MV-4-11 (cell line): ENCODE data around the gene CBLB.

ENCODE experiments used
- DNase-seq: peaks from one replicate; lab custom pipeline; 2025; lab: John Stamatoyannopoulos, UW

Gene CBLB

DNA sequence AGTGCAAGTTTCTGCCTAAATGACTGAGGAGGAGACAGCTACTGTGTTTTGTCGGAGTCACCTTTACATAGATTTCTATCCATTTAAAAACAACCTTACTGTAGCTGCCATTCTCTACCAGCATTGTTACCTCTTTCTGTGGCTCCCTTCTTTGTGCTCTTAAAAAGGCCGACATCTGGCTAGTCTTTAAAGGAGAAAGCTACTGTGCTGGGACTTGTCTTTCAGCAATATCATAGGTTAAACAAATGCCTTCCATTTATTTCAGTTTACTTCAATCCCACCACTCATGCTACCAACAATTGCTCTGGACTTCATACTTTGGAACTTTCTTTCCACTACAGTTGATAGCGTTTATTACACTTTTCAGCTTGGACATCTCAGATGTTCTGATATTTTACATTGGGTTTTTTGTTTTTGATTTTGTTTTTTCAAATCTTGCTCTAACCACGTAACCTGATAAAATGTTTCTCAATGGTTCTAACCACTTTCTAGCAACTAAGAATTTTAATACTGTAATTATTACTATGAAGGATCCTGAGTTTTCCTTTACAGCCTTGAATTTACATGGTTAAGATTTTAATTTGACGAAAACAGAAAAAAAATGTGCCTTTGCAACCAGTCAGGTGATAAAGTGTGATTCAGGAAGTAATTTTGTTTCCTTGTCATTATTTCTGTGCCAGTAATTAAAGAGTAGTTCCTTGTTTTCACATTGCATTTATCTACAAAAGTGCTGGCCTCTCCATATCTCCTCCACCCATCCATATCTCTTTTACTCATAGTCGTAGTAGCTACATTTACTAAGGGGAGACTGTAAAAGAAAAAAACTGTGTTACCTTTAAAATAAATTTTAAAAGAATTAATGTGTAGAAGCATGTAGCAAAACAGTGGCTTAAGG lies 1.3 kb upstream of the CBLB start:
- DNase-seq = no peak

GRCh38 chr3:105869531-105869833 lies 670 bp upstream of the CBLB start:
- no peak for DNase-seq

DNA sequence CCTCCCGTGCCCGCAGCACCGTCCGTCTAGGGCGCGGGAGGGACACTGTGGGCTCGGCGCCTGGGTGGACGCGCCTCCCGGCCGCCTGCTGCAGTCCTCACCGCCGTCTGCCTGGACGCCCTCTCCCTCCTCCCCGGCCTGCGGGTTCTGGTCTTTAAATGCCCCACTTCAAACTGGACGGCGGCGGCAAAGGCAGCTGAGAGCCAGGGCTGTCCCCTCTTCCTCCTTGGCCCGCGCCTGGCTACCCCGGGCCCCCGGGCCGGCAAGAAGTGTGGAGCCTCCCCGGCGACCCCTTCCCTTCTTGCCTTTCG lies 426 bp downstream of the CBLB start:
- DNase-seq = no peak

DNA sequence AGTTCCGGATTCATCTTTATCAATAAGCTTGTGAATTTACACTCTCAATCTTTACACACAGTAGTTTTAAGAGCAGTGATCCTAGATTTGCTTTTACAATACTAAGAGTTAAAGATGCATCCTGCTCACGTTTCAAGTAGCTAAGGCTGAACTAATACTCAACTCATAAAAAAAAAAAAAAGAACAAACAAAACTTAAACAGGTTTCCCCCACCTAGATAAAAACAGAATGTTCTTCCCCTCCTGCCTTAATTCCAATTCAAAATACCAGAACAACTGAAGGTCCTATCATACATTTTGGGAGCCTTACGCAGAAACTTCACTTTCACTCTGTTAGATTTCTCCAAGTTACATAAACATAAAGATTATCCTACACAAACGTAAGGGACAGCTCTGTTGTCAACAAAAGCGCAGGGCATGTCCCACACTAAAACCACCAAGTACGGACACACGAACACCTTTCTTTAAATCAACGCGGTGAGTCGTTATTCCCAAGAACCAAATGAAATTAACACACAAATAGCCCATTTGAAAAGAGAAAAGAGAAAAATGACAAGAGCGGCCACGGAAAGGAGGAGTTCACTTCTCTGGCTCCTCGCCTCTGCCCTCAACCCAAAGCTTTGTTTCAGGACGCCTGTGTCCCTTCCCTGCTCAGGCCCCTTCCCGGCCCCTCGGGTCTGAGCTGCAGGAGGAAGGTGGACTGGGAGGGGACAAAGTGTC lies 941 bp downstream of the CBLB start:
- no peak for DNase-seq

DNA sequence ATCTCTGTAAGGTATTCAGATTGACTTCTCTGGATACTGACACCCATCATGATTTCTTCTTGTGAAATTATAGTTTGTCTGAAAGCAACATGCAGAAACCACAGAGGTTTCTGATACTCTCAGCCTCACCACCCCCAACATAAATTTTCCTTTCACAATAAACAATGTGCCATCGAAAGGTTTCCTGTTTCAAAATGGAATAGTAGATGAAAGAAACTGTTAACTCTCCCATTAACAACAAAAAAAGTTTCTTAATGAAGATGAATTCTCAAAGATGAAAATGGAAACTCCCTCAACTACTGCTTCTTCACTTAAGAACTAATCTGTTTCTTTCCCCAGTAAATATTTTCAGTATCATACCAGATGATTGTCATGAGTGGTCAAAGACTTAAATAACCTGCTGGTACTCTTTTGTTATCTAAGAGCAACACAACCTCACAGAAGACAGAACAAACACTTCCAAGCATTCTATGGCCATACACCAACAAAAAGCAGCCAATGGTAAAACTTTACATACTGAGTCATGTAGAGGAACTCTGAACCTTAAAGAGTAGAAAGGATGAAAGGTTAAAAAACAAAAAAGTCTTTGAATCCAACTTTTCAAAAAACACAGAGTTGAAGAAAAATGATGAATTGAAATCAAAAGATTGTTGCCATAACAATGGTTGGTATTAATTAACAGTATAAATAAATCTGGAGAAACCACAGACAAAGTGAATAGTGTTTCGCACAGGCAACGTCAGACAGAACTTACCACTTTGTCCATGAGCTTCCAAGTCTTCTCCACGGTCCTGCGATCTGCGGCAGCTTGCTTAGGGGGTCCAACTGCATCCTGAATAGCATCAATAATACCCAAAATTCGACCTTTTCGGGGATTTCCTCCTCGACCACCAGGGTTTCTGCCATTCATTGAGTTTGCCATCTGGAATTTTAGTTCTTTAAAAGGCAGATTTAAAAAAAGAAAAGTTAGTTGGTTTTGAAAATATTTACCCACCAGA lies 1.9 kb downstream of the CBLB start:
- peak; percentile 27 for DNase-seq

GRCh38 chr3:105865867-105866350 lies 2.9 kb downstream of the CBLB start:
- DNase-seq = no peak

- no peak for DNase-seq
Measured at GRCh38 chr3:105865016-105865623, 3.7 kb downstream of the CBLB start.

DNA sequence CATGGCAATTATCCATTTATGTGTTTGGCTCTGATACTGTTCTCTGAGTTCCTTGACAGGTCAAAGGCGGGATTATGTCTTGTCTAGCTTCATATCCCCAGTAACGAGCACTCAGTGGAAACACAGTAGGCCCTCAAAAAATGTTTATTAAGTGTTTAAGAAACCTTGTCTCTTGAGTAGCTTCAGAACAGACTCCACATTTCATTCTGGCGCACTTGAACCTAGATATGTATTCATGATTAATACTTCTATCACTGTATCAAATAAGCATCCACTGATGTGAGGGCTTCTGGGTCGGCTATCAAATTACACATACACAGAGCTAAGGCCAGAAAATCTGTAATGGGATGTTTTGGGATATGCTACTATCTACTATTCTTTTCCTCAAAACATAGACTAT lies 4.6 kb downstream of the CBLB start:
- DNase-seq = no peak

DNA sequence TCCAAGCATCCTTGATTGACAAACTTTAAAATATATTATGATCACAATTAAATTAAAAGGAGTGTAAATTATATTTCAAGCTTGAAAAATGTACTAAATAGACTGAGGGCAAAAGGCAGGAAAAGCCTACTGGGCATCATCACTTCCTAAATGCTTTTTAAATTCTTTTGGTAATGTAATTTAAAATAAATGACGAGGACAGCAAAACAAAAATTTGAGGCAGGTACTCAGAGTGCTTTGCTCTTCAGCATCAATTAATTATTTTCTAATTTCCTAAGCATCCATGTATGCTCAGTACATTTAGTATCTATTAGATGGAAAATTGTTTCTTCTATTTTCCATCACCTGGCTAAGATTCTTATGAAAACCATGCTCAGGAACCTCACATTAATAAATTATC lies 5.2 kb downstream of the CBLB start:
- no peak for DNase-seq

DNA sequence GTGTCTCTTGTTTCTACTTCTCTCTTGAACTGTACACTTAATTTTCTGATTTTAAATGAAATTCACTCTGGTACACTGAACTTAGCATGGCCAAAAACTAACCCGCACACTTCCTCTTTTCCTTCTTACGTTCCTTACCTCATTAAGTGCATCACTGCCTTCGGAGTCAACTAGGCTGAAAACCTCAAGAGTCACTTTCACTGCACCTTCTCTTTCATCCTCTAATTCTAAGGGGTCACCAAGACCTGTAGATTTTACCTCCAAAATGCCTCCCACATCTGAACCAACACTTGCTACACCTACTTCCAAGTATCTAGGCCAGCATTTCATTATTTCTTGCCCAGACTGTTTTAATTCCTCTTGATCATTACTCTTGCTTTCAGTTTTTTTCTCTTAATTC lies 6.6 kb downstream of the CBLB start:
- peak; percentile 69 for DNase-seq

GRCh38 chr3:105860641-105861040 lies 8.2 kb downstream of the CBLB start:
- no peak for DNase-seq

DNA sequence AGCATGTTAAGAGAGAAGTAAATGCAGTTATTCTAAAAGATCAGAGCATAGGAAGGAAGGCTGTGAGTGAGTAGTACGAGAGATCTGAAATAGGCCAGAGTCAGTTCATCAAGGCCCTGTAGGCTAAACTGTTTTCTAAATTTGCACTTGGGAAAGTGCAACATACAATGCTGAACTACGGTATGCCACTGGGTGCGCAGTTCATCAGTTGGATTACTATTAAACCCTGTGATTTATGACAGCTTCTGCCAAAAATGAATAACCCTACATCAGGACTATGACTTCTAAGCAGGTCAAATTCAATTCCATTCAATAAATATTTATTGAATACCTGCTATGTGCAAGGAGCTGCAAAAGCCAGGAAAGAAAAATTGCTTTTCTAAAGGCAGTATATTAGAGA lies 10.8 kb downstream of the CBLB start:
- no peak for DNase-seq

GRCh38 chr3:105857601-105858000 lies 11.2 kb downstream of the CBLB start:
- no peak for DNase-seq

GRCh38 chr3:105856605-105857004 lies 12.2 kb downstream of the CBLB start:
- DNase-seq = no peak

DNA sequence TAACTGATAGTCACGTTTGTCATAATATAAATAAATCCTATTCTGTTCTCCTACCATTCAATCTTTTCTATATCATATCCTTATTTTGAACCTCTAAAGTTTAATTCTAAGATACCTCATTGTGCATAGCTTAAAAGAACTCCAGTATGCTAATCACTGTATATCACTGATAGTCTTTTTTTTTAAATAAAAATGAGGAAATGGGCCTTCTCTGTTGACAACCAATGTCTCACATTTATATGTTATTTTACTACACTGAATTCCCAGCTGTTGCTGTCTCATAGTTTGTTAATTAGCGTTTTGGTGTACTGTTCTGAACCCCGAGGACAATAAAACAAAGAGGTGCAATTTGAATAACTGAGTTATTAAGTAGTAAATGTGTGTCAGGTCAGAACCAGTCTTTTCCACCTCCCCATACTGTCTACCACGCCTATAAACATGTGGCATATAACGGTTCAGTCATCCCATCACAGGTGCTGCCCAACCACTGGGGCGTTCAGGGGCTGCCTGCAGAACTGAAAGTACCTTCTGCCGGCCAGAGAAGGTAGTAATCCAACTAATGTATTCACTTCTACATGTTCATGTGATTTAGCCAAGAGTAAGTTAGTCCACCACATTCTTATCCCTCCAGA lies 14.9 kb downstream of the CBLB start:
- DNase-seq = no peak

- no peak for DNase-seq
Measured at GRCh38 chr3:105851582-105851981, 17.2 kb downstream of the CBLB start.

DNA sequence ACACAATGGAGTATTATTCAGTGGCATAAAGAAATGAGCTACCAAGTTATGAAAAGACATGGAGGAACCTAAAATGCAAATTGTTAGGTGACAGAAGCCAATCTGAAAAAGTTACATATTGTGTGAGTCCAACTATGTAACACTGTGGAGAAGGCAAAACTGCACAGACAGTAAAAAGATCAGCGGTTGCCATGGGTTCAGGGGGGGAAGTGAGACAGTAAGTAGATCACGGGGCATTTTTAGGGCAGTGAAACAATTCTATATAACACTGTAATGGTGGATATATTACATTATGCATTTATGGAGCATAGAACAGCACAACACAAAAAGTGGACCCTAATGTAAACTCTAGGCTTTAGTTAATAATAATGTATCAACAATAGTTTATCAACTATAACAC lies 17.6 kb downstream of the CBLB start:
- no peak for DNase-seq

GRCh38 chr3:105850593-105850992 lies 18.2 kb downstream of the CBLB start:
- no peak for DNase-seq

GRCh38 chr3:105848821-105849220 lies 20.0 kb downstream of the CBLB start:
- no peak for DNase-seq

DNA sequence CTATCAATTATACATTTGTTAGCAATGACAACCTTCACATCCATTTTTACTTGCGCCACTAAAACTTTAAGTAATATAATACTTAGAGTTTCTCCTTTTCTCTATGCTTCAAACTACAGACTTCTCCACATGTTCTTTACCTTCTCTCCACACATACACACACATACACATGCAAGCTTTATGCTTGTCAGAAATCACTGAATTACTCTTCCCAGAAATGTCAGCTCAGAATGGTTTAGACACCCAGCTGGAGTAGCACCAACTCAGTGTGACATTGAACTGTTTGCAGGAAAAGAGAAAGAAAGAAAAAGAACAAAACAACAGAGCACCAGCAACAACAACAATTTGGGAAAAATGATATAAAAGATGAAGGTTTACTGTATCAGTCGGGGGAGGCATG lies 20.9 kb downstream of the CBLB start:
- no peak for DNase-seq

DNA sequence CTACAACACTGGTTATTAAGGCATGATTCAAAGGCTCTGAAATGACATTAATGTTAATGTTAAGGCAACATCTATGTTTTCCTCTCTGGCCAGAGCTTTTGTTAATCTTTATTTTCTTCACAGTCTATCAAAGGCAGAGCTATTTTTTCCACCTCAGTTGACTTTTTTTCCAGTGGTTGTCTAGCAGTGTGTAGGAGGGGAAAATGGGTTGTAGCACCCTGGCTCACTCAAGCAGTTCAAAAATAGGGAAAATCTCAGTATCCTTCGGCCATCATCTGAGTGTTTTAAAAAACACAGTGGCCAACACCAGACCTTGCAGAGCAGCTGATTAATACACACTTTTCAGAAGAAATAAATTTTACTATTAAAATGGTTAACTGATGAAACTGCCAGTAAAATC lies 21.4 kb downstream of the CBLB start:
- no peak for DNase-seq

DNA sequence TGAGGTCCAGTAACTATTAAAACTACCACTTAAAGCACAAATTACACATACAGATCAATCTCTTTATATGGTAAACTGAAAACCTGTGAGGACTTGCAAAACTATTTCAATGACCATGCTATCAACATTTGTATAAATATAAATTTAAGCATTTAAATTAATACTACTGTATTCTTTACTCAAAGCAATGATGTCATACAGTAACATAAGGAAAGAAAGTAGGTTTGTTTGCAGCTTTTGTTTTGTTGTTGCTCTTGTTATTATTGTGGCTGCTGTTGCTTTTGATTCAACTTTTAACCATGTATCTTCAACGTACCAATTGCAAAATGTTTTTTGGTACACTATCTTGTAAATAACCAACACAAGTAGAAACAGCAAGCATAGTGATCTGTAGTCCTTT lies 22.0 kb downstream of the CBLB start:
- no peak for DNase-seq
